Mucosa of rectum (tissue), 2 donors: ENCODE measurements around the gene EXOC6B.

Experiments
- H3K27ac ChIP-seq, 2 donors: one replicate each; pipeline ENCODE4 v1.7.0; 2013; ENCODE audit warnings: inconsistent platforms in 2 of 2, low read depth in 2 of 2, low read length in 2 of 2
- H3K27me3 ChIP-seq, 2 donors: one replicate each; pipeline ENCODE4 v1.7.0; 2013; ENCODE audit warnings: low read length in 2 of 2; ENCODE audit not compliant: control insufficient read depth in 2 of 2, insufficient read depth in 2 of 2
- H3K36me3 ChIP-seq, 2 donors: one replicate each; pipeline ENCODE4 v1.7.0; 2013; ENCODE audit warnings: low read length in 2 of 2; ENCODE audit not compliant: control insufficient read depth in 2 of 2, insufficient read depth in 2 of 2
- H3K4me1 ChIP-seq, 2 donors: one replicate each; pipeline ENCODE4 v1.7.0; 2013; ENCODE audit warnings: low read length in 2 of 2, mild to moderate bottlenecking in 1 of 2; ENCODE audit not compliant: control insufficient read depth in 2 of 2, insufficient read depth in 2 of 2
- H3K4me3 ChIP-seq, 2 donors: one replicate each; pipeline ENCODE4 v1.7.0; 2013; ENCODE audit warnings: low read length in 2 of 2
- H3K9ac ChIP-seq, 2 donors: one replicate each; pipeline ENCODE4 v1.7.0; 2013; ENCODE audit warnings: low read length in 2 of 2, low read depth in 1 of 2, mild to moderate bottlenecking in 1 of 2
- H3K9me3 ChIP-seq, 2 donors: one replicate each; pipeline ENCODE4 v1.7.0; 2013; ENCODE audit warnings: low read length in 2 of 2; ENCODE audit not compliant: control insufficient read depth in 2 of 2
- donor health status: healthy.
- donor health status: Normal muscosa, but diverticular disease.

The EXOC6B gene

DNA sequence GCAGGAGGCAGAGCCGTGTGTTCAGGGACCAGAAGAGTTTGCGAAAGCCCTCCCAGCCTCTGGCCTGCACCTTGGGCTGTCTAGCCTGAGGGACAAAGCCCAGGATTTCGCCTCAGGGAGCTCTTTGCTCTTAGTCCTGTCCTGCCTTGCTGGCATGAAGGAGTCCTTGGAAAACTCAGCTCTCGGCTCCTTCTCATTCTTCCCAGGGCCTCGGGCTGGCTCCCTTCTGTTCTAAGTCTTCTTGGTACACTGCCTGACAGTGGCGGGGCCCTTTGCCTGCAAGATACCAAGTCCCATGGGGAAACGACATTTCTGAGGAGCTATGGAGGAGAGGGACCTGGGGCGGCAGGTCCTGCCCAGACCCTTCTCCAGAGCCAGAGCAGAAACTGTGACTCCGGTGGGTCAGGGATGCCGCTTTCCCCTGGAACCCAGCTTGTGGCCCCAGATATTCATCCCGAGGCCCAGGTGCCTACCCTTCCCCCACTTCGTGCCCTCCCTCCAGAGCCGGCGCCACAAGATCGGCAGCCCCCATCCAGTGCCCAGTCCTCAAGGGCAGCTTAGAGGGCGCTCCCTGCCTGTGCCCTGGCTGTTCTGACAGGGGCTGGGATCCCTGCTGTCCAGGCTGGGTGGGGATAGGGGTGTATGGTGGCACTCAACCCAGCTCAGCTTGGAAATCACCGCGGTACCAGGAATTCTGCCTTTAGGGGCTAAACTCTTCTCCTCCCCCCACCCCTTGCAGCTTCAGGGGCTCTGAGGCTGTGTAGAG is 672.6 kb downstream of the EXOC6B start:
- Histone ChIP-seq H3K27me3 (peaks cover 10 to 17% of the 10 kb centered on the region in 2 donors), H3K9ac (no peak overlapping the region), H3K4me1 (peaks cover 18% of the 10 kb centered on the region in 2 donors), H3K9me3 (no peaks in the 10 kb centered on the region), H3K36me3 (no peaks in the 10 kb centered on the region), H3K4me3 (no peak overlapping the region), H3K27ac (no peak overlapping the region)

DNA sequence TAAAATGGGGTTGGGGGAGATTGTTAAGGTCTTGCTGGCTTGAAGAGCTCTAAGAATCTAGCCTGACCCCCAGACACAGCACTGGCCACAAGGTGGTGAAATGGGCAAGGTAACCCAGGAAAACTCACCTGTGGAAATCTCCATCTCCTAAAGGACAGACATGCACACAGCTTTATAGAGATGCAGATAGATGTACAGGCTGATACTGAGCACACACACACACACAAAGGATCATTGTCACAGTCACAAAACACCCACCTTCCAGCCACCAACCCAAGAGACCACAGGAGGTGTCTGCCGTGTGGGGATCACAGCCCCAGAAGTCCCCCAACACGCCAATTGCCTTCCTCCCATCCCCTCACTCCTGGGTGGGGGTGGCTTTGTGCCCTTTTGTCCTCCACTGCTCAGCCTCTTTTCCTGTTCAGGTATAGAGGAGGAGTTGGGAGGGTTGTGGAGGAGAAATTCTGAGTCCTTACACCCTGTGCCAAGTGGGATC is 674.9 kb downstream of the EXOC6B start:
- Histone ChIP-seq H3K4me1 (peaks cover 29 to 38% of the 10 kb centered on the region in 2 donors), H3K36me3 (no peaks in the 10 kb centered on the region), H3K9me3 (no peaks in the 10 kb centered on the region), H3K27ac (no peak overlapping the region), H3K4me3 (no peak overlapping the region), H3K9ac (no peak overlapping the region), H3K27me3 (peaks cover 29 to 33% of the 10 kb centered on the region in 2 donors)

DNA sequence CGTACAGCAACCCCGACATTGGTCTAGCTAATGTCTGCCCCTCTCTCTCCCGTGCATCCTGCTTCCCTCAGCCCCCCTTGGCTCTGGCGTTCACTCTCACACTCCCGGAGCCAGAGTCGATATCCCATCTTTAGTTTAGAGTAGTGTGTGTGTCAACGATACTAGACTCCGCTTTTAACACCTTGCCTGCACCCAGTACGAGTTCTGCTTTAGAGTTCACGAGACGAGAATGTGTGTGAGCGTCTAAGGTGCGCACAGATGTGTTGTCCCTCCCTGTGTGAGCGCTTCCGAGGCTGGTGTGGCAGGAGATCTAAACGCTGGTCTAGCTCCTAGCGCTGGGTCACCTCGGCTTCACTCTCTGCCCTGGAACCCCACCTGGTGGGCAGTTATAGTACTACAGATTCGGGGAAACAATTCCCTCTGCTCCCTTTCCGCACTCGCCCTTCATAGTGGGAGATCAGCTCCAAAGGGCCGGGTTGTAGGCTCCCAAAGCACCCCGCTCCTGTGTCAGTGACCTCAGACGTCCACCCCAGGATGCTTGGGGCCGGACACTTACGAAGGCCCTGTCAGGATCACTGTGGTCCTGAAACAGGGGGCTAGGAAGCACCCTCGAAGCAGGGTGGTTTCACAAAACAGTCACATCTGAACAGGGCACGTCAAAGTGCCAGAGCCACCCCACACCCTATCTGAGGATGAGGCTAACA is 675.5 kb downstream of the EXOC6B start:
- no peak overlapping the region for H3K27ac ChIP-seq
- peak overlapping the region; percentile 53 to 75 for H3K4me3 ChIP-seq
- no peak overlapping the region for H3K9ac ChIP-seq
- peaks cover 32 to 41% of the 10 kb centered on the region in 2 donors for H3K4me1 ChIP-seq
- H3K36me3 ChIP-seq = no peaks in the 10 kb centered on the region
- peaks cover 33 to 36% of the 10 kb centered on the region in 2 donors for H3K27me3 ChIP-seq
- H3K9me3 ChIP-seq = no peaks in the 10 kb centered on the region

DNA sequence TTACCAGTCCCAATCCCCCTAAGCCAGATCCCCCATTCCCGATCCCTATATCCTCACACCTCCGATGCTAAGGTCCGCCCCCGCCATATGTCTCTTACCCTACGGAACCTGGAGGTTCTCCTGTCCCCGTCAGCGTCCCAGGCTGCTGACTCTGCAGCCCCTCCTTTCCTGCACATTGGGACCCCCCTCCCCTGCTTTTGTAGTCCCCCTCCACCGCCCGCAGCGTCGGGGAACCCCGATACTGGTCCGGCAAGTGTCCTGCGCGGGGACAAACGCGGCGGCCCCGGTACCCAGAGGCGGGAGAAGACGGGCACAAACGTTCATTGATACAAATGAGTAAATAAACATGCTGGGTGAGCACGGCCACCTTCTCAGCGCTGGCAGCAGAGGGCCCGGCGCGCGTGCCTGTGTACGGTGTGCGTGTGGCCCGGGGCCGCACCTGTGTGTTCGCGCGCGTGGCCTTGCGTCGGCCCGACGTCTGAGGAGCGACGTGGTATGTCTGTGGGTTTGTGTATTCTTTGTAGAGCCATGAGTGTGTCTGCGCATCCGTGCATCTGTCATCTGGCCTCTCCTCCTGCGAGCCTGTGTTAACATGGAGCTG is 676.2 kb downstream of the EXOC6B start:
- no peaks in the 10 kb centered on the region for H3K36me3 ChIP-seq
- no peak overlapping the region for H3K27ac ChIP-seq
- H3K27me3 ChIP-seq = peaks cover 35 to 36% of the 10 kb centered on the region in 2 donors
- peaks cover 39 to 48% of the 10 kb centered on the region in 2 donors for H3K4me1 ChIP-seq
- no peak overlapping the region for H3K9ac ChIP-seq
- no peaks in the 10 kb centered on the region for H3K9me3 ChIP-seq
- H3K4me3 ChIP-seq = peak overlapping the region; percentile 53 to 75

DNA sequence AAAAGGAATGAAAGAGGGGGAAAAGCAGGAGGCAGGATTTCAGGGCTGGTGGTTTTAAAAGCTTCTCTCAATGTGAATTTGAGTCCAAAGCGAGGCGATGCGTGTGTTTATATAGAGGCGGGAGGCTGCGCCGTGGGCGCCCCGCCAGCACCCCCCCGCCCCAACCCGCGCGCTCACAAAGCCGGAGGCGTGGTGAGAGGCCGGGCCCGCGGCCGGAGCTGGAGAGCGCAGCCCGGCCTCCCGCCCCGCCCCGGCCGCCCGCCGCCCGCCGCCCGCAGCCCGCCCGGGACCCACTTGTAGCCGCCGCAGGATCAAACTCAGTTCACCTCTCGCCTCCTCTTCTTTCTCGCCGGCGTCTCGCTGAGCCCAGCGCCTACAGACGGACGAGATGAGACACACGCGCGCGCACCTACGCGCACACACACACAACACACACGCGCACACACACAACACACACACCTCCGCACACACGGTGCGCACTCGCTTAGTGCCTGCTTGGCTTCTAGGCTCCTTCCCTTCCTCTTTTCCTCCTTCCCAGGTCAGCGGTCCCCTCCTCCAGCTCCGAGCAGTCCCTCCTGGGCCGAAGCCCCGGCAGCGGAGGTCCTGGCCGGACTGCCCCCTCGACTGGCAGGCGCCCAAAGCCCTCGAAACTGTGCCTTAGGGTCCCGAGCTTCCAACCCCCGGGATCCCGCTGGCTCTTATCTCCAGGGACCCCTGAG is 676.8 kb downstream of the EXOC6B start:
- Histone ChIP-seq H3K9me3 (no peaks in the 10 kb centered on the region), H3K4me1 (peaks cover 43 to 53% of the 10 kb centered on the region in 2 donors), H3K27me3 (peaks cover 36 to 38% of the 10 kb centered on the region in 2 donors), H3K9ac (peak overlapping the region; percentile 32 to 36), H3K4me3 (peak overlapping the region; percentile 58 to 76), H3K27ac (no peak overlapping the region), H3K36me3 (no peaks in the 10 kb centered on the region)

DNA sequence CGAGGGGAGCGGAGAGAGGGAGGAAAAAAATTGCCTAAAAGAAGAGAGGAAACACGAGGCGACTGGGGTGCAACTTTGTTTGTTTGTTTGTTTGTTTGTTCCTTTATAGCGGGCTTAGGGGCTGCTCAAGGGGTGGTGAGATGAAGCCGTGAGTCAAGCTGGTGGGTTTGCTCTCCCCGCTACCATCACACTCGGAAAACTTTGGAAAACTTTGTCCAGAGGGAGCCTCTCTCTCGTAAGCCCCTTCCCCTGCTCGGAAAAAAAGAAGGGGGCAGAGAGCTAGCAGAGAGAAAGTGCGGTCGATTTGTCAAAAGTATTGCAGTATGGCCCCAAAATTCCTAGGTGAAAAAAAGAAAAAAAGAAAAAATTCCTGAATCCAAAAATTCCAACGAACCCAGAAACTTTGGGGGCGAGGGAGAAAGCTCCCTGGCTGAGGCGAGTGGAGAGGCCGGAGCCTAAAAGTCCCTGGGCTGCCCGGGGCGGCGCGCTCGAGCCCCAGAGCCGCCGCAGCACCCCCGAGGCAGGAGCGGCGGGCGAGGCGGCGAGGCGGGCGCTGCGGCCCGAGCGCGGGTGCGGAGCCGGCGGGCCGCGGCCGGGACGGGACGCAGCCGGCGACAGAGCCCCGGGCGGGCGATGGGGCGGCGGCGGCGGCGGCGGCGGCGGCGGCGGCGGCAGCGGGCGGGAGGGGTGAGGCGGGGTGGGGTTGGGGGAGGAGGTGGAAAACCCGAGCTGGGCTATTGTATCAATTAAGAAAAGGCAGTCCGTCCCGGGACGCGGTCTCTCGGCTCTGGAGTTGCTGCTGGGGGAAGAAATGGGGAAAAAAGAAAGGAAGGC is 677.6 kb downstream of the EXOC6B start:
- Histone ChIP-seq H3K9me3 (no peaks in the 10 kb centered on the region), H3K4me1 (peaks cover 50 to 60% of the 10 kb centered on the region in 2 donors), H3K4me3 (peak overlapping the region; percentile 58 to 76), H3K27ac (no peak overlapping the region), H3K27me3 (peaks cover 42 to 44% of the 10 kb centered on the region in 2 donors), H3K36me3 (no peaks in the 10 kb centered on the region), H3K9ac (peak overlapping the region in 1 of 2 donors; percentile 32)

DNA sequence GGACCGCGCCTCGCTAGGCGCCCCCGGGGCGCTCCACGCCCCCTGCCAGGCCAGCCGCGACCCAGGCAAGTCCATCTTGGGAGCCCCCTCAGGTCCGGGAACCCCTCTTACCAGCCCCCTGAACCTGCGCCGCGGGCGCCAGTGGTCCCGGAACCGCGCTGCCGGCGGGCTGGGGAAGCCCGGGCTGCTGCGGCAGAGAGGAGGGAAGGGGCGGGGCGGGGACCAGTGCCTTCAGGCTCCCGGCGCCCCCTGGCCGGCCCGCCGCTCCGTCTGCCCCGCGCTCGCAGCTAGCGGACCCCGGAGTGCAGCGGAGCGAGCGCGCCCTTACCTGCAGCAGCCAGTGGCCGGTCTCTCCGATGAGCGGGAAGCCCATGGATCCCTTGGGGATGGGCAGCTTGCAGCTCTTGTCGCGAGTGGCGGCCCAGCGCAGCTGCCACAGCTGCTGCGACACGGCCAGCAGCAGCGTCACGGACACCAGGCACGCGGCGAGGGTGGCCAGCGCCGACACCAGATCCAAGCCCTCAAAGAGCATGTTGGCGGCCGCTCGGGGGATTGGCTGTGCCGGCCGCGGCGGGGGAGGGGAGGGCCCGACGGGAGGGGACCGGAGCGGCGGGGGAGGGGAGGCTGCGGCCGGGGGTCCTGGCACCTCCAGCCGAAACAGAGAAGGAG is 678.4 kb downstream of the EXOC6B start, which contains the start of gene CYP26B1:
Gene CYP26B1 (minus strand): TSS at position 560 of the 669 bp plus-strand sequence. CDS start 28 bp downstream, at position 532.
- Histone ChIP-seq H3K27ac (no peak within 1 kb of the TSS), H3K9ac (peak within 1 kb of the TSS in 1 of 2 donors; percentile 32), H3K4me3 (peak within 1 kb of the TSS; percentile 58 to 76)

DNA sequence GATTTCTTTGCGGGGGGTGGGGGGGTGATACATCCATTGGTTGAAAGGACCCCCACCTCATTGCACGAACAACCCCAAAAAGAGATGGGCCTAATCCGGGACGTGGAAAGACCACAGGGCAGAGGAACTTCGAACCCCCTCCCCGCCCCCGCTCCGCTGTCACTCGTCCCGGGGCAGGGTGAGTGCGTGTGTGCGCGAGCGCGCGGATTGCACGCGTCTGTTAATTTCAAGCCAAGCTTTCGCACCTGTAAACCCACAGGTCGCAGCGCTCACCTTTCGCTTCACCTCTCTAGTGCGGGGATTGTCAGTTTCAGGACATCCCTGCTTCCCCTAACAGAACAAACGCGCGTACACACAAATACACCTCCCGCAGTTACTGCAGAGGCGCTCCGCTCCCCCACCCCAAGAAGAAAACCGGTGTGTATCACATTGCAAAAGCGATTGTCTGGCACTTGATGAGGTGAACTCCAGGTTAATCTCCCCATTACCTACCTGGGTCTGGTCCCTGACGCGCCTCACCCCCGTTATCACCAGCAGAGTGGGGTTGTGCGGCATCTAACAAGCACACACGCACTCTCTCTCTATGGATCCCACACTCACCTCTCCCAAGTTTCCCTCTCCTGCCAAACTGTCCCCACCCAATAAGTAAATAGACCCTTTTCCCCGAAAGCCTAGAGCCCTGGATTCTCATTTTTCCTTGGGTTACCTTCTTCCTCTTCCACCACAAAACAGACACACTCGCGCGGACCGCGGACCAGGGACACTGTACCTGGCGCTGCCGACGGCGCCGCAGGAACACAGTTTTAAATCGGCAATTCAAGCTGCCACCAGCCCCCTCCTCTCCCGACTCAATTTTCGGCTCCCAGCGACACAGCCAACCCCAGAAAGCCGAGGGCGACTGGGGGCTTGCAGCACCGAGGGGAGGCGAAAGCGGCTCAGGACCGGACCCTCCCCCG is 679.2 kb downstream of the EXOC6B start:
- H3K27ac ChIP-seq = no peak overlapping the region
- H3K9me3 ChIP-seq = no peaks in the 10 kb centered on the region
- H3K36me3 ChIP-seq = no peaks in the 10 kb centered on the region
- H3K27me3 ChIP-seq = peaks cover 44% of the 10 kb centered on the region in 2 donors
- H3K4me3 ChIP-seq = peak overlapping the region; percentile 0 to 44
- H3K4me1 ChIP-seq = peaks cover 56 to 63% of the 10 kb centered on the region in 2 donors
- no peak overlapping the region for H3K9ac ChIP-seq

More for the DNA sequence above, 678.4 kb downstream of the EXOC6B start, which contains the start of gene CYP26B1:
- Histone ChIP-seq H3K36me3 (no peaks in the 10 kb centered on the region), H3K4me1 (peaks cover 56 to 63% of the 10 kb centered on the region in 2 donors), H3K9me3 (no peaks in the 10 kb centered on the region), H3K27me3 (peaks cover 42 to 44% of the 10 kb centered on the region in 2 donors)
